Measurements from ENCODE around the gene MEIS3. TPM values are rescaled to one million over a fixed set of nuclear protein-coding genes. Genes with fewer than 3 reads are reported as not detected.

MEIS3 gene
- total and polyA plus RNA-seq, 10 of the 15 experiments (the other 5 are each of a cell fraction or from before 2014, with no cell fraction given), result 0.05 to 0.23 TPM; not detected in 8

- WGBS (ENCODE audit: insufficient coverage, insufficient replicate concordance, low lambda C conversion rate, missing lambda C conversion rate), result 19% methylated on average over 16 of the region's 16 CpGs
- Histone ChIP-seq H3K27me3 (replicated peaks in 1 of 2; ENCODE audit: control insufficient read depth in 2 of 2, insufficient read depth in 2 of 2, low read length in 1 of 2) (no peaks in the 10 kb centered on the region), H3K4me1 (ENCODE audit: control insufficient read depth, insufficient read depth, low read length) (no peaks in the 10 kb centered on the region), H3K9ac (ENCODE audit: control insufficient read depth, insufficient read depth, low read length) (no peak overlapping the region), H3K4me3 (no peak overlapping the region), H3K27ac (ENCODE audit: control insufficient read depth, insufficient read depth) (no peak overlapping the region), H3K36me3 (ENCODE audit: control insufficient read depth in 2 of 2, insufficient read depth in 2 of 2, low read length in 1 of 2) (no peaks in the 10 kb centered on the region), H2AFZ (ENCODE audit: control insufficient read depth, low read depth, low read length) (no peak overlapping the region), H3K4me2 (ENCODE audit: control insufficient read depth, insufficient read depth) (no peak overlapping the region), H3K9me3 (replicated peaks; ENCODE audit: control insufficient read depth, insufficient read depth, low read length) (no peaks in the 10 kb centered on the region), H3K79me2 (ENCODE audit: control insufficient read depth, insufficient read depth, low read length) (no peaks in the 10 kb centered on the region), H4K20me1 (ENCODE audit: control insufficient read depth, insufficient read depth) (no peaks in the 10 kb centered on the region)
- ChIA-PET SMC1A (ENCODE audit: uncharacterized antibody, unreplicated experiment) (no interaction called here), POLR2A (no interaction called here), CTCF (interaction anchor here (1.2 to 1.8 kb wide), 2 partner anchors 11 to 31 kb away, joined by 3 to 8 read pairs; no protein-coding TSS in a partner anchor), RAD21 (ENCODE audit: unreplicated experiment) (no interaction called here)
- ATAC-seq (no peak), FAIRE-seq (no peak), DNase-seq (ENCODE audit: low read depth, low spot score) (no peak)
- in situ Hi-C loops (cut with MboI), result no loop called here
- no TSS peak for BruUV-seq (replicated peaks)
- intact Hi-C loops (cut with micrococcal nuclease; ENCODE audit: unreplicated experiment), result no loop called here
- TF ChIP-seq PML (IDR thresholded peaks at IDR 0.05; ENCODE audit: low read length) (no peak), ZNF207 (IDR thresholded peaks at IDR 0.05; ENCODE audit: borderline replicate concordance) (no peak), IRF3 (IDR thresholded peaks at IDR 0.05) (no peak), REST (IDR thresholded peaks at IDR 0.05; ENCODE audit: low read depth, low read length) (no peak), SUPT20H (IDR thresholded peaks at IDR 0.05; ENCODE audit: borderline replicate concordance, control insufficient read depth, low read depth, low read length) (no peak), PBX3 (IDR thresholded peaks at IDR 0.05; ENCODE audit: insufficient replicate concordance, low read depth, low read length) (no peak), TAF1 (IDR thresholded peaks at IDR 0.05; ENCODE audit: borderline replicate concordance, low read depth, low read length) (no peak), JUNB (IDR thresholded peaks at IDR 0.05) (no peak), NFYB (IDR thresholded peaks at IDR 0.05; ENCODE audit: insufficient read depth, low read depth, low read length) (no peak), LARP7 (IDR thresholded peaks at IDR 0.05) (no peak), BACH1 (IDR thresholded peaks at IDR 0.05; ENCODE audit: borderline replicate concordance) (no peak), CREB1 (IDR thresholded peaks at IDR 0.05; ENCODE audit: low read depth) (no peak), BCL3 (IDR thresholded peaks at IDR 0.05; ENCODE audit: borderline replicate concordance, insufficient read depth, low read depth, low read length, poor library complexity, severe bottlenecking) (no peak), E4F1 (IDR thresholded peaks at IDR 0.05; ENCODE audit: borderline replicate concordance, partially characterized antibody) (no peak), FOXK2 (IDR thresholded peaks at IDR 0.05) (no peak), NRF1 (conservative IDR thresholded peaks at IDR 0.05; ENCODE audit: low read depth, low read length) (no peak)
Measured at GRCh38 chr19:47402504-47402903, 16.8 kb downstream of the MEIS3 start.
